Activated CD4-positive, alpha-beta T cell treated with anti-CD3 and anti-CD28 coated beads, Interleukin-2, amount 10 ng/mL, durations not matched to agents 7 days and 5 days (primary cell): Measurements from ENCODE around the gene CELSR3. TPM values are rescaled to one million over a fixed set of nuclear protein-coding genes. Genes with fewer than 3 reads are reported as not detected.

ENCODE experiments used
- CTCF ChIA-PET: fragments of 350-600 bp; sonication (Branson Sonifier 250); formaldehyde crosslinking; loops from one replicate; lab custom pipeline; 2021; ENCODE audit warnings: antibody characterized with exemption; lab: Charles Lee
- POLR2A ChIA-PET: fragments of 350-600 bp; sonication (Branson Sonifier 250); formaldehyde crosslinking; loops from one replicate; lab custom pipeline; 2021; ENCODE audit warnings: antibody characterized with exemption; lab: Charles Lee
- DNase-seq: peaks from one replicate; pipeline ENCODE4 v3.0.0-alpha.2; 2020
- H3K27ac Mint-ChIP-seq: one replicate; pipeline ENCODE4 v1.8.0; 2021; ENCODE audit warnings: mild to moderate bottlenecking, moderate library complexity, mixed read lengths
- H3K27me3 Mint-ChIP-seq: one replicate; pipeline ENCODE4 v1.8.0; 2021; ENCODE audit warnings: mixed read lengths
- H3K36me3 Mint-ChIP-seq: one replicate; pipeline ENCODE4 v1.8.0; 2021; ENCODE audit warnings: low read depth, mixed read lengths
- H3K4me1 Mint-ChIP-seq: one replicate; pipeline ENCODE4 v1.8.0; 2021; ENCODE audit warnings: mixed read lengths
- H3K4me3 Mint-ChIP-seq: one replicate; pipeline ENCODE4 v1.8.0; 2021; ENCODE audit warnings: mild to moderate bottlenecking, moderate library complexity, mixed read lengths
- H3K9me3 Mint-ChIP-seq: one replicate; pipeline ENCODE4 v1.8.0; 2021; ENCODE audit warnings: mixed read lengths
- total RNA-seq, 2 experiments: library from RNA; stranded (reverse); gene quantifications; one replicate each; pipeline ENCODE4 v1.2.3, GENCODE V29; 2021

The CELSR3 gene
- total RNA-seq, 2 experiments from 2014 or later = 7.9 to 8.6 TPM

- no peak overlapping the region for H3K27ac Mint-ChIP-seq
Measured at GRCh38 chr3:48694610-48695392, 32.1 kb upstream of the CELSR3 start.

DNA sequence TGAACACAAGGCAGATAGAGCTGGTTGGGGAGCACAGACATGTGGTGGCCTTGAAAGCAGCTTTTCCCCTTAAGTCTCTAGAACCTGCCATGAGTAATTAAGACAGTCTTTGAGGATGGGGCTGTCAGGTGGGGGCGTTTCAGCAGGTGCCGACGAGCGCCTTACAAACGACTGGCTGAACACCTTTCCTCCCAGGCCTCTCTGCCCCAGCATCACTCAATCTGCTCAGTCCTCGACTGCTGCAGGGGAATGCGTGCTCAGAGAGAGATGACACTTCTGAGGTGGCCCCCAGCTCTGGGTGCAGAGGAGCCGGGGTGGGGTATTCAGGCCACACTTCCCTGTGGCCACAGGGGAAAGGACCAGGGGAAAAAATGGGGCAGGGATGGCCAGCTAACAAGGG is 31.1 kb upstream of the CELSR3 start:
- Mint-ChIP-seq H3K4me3 (no peak overlapping the region), H3K4me1 (peaks cover 6% of the 10 kb centered on the region), H3K27me3 (no peaks in the 10 kb centered on the region), H3K36me3 (peaks cover 38% of the 10 kb centered on the region), H3K27ac (no peak overlapping the region), H3K9me3 (no peaks in the 10 kb centered on the region)
- ChIA-PET POLR2A (no interaction called here), CTCF (no interaction called here)
- no peak for DNase-seq

More at GRCh38 chr3:48694610-48695392, 32.1 kb upstream of the CELSR3 start:
- peaks cover 6% of the 10 kb centered on the region for H3K4me1 Mint-ChIP-seq
- H3K4me3 Mint-ChIP-seq = no peak overlapping the region
- H3K9me3 Mint-ChIP-seq = no peaks in the 10 kb centered on the region
- POLR2A ChIA-PET = no interaction called here
- peaks cover 42% of the 10 kb centered on the region for H3K36me3 Mint-ChIP-seq
- CTCF ChIA-PET = interaction anchor here (1.0 kb wide), 1 partner anchor 9 kb away, joined by 4 read pairs; the partner anchor contains the start of gene NCKIPSD
- no peaks in the 10 kb centered on the region for H3K27me3 Mint-ChIP-seq
- DNase-seq = no peak

DNA sequence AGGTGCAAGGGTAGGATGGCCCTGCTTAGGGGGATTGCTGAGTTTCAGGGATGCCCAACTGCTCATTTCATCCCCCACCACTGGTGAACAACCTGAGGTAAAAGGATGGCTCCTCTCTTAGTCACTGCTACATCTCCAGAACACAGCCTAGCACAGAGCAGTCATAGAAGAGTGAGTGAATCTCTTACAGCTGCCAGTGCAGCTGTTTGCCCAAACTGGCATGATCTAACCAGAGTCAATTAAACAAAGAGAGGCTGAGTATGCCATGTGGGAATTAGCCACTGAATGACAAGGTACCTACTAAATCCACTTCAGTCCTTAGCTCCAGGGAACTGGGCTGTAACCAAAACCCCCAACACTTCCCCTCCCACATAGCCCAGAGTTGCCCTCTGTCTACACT is 29.9 kb upstream of the CELSR3 start:
- POLR2A ChIA-PET = interaction anchor here (0.6 kb wide), 1 partner anchor 73 kb away, joined by 3 read pairs; no protein-coding TSS in a partner anchor
- H3K27ac Mint-ChIP-seq = peak overlapping the region; percentile 6

GRCh38 chr3:48690846-48691458 is 28.3 kb upstream of the CELSR3 start:
- peaks cover 9% of the 10 kb centered on the region for H3K4me1 Mint-ChIP-seq
- H3K9me3 Mint-ChIP-seq = no peaks in the 10 kb centered on the region
- H3K27ac Mint-ChIP-seq = peak overlapping the region; percentile 33
- H3K4me3 Mint-ChIP-seq = no peak overlapping the region
- no peaks in the 10 kb centered on the region for H3K27me3 Mint-ChIP-seq
- ChIA-PET CTCF (interaction anchor here (0.6 kb wide), 1 partner anchor 84 kb away, joined by 3 read pairs; no protein-coding TSS in a partner anchor), POLR2A (no interaction called here)
- peaks cover 52% of the 10 kb centered on the region for H3K36me3 Mint-ChIP-seq
- DNase-seq = no peak

More for the DNA sequence above, 29.9 kb upstream of the CELSR3 start:
- CTCF ChIA-PET = interaction anchor here (0.8 kb wide), 1 partner anchor 28 kb away, joined by 4 read pairs; no protein-coding TSS in a partner anchor
- Mint-ChIP-seq H3K9me3 (no peaks in the 10 kb centered on the region), H3K36me3 (peaks cover 46% of the 10 kb centered on the region), H3K4me1 (peaks cover 6% of the 10 kb centered on the region), H3K27me3 (no peaks in the 10 kb centered on the region), H3K4me3 (no peak overlapping the region)
- no peak for DNase-seq

DNA sequence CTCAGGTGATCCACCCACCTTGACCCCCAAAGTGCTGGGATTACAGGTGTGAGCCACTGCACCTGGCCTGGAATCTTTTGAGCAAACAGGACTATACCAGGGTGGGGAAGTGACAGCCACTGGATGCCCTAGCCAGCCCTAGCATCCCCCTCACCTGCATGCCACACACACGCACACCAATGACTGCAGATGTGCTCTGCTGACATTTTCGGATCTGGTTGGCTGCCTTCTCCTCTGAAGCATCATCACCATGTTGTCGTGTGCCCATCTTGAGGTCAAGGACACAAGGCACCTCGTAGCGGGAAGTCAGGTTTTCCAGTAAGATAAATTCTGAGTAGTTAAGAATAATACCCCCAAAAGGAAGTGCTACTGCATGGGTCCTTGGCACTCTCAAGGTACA is 26.7 kb upstream of the CELSR3 start:
- peaks cover 41% of the 10 kb centered on the region for H3K36me3 Mint-ChIP-seq
- no peaks in the 10 kb centered on the region for H3K9me3 Mint-ChIP-seq
- DNase-seq = no peak
- POLR2A ChIA-PET = no interaction called here
- peaks cover 14% of the 10 kb centered on the region for H3K4me1 Mint-ChIP-seq
- CTCF ChIA-PET = interaction anchor here (0.8 kb wide), 1 partner anchor 26 kb away, joined by 3 read pairs; no protein-coding TSS in a partner anchor
- H3K4me3 Mint-ChIP-seq = no peak overlapping the region
- H3K27ac Mint-ChIP-seq = no peak overlapping the region
- no peaks in the 10 kb centered on the region for H3K27me3 Mint-ChIP-seq

DNA sequence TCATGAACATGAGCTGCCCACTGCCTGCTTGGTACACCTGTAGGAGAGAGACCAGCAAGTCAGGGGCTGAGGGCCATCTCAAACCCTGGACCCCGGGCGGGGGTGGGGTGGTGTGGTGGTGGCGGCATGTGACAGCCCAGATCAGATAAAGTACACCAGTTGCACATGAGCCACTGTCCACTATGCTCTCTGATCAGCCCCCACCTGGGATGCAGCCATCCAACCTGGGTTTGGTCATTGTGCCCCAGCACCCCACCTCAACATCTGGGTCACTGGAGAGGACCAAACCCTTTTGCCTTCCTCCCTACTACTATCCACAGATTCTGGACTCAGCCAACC is 26.0 kb upstream of the CELSR3 start:
- H3K27me3 Mint-ChIP-seq = no peaks in the 10 kb centered on the region
- H3K36me3 Mint-ChIP-seq = peaks cover 39% of the 10 kb centered on the region
- no peak for DNase-seq
- CTCF ChIA-PET = interaction anchor here (0.6 to 1.4 kb wide), 3 partner anchors 27 to 288 kb away, joined by 3 to 5 read pairs (median 3); no protein-coding TSS in a partner anchor
- peaks cover 19% of the 10 kb centered on the region for H3K4me1 Mint-ChIP-seq
- no peak overlapping the region for H3K27ac Mint-ChIP-seq
- no peak overlapping the region for H3K4me3 Mint-ChIP-seq
- POLR2A ChIA-PET = no interaction called here
- no peaks in the 10 kb centered on the region for H3K9me3 Mint-ChIP-seq

DNA sequence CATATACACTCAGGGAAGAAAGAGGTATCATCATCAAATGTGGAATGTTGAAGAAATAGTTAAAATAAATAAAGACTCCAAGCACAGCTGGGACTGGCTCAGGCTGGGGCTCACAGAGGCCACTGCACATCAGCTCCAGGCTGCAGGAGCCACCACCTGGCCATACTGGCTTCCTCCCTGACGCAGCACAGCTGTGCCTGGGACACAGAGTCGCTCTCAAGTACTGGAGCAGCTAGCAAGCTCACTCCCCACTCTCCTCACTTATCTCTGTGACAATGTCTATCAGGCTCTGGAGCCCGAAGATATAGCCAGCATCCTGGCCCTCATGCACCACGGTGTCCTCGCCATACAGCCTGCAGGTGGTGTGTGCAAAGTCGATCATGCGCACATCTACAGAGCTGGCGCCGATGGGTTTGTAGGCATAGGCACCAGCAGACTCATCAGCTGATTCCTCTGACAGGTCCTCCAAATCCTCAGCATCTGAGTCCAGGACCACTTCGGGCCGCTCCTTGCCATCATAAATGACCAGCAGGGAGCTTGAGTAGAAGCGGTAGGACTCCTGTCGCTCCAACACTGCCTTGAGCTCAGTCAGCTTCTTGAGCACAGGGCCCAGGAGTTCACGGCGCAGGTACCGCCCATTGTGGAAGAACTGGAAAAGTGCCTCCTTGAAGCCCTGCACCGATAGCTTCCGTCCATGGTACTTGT is 25.5 kb upstream of the CELSR3 start:
- ChIA-PET POLR2A (no interaction called here), CTCF (interaction anchor here (0.6 to 1.4 kb wide), 2 partner anchors 82 to 287 kb away, joined by 3 to 5 read pairs; no protein-coding TSS in a partner anchor)
- H3K9me3 Mint-ChIP-seq = no peaks in the 10 kb centered on the region
- peaks cover 21% of the 10 kb centered on the region for H3K4me1 Mint-ChIP-seq
- H3K27ac Mint-ChIP-seq = no peak overlapping the region
- DNase-seq = no peak
- no peaks in the 10 kb centered on the region for H3K27me3 Mint-ChIP-seq
- H3K36me3 Mint-ChIP-seq = peaks cover 37% of the 10 kb centered on the region
- no peak overlapping the region for H3K4me3 Mint-ChIP-seq

DNA sequence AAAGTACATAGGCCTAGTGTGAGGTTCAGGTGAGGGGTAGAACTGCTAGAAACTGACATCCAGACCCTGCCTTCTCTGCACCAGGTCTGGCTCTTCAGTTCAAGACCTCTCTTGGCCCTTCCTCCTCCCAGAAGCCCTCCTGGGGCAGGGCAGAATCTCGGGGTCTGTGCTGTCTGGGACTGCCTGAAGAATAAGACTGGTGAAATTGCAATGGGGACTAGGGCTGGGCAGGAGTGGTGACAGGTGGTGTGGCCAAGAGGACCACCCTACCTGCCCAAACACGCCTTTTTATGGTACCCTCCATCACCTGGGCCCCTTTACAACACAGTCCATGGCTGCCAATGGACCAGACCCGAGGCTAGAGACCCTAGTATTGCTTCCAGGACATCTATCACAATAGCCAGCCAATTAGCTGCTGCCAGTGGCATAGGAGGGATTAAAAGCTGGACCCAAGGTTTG is 24.6 kb upstream of the CELSR3 start:
- H3K36me3 Mint-ChIP-seq = peaks cover 37% of the 10 kb centered on the region
- H3K27ac Mint-ChIP-seq = peak overlapping the region; percentile 22
- H3K27me3 Mint-ChIP-seq = no peaks in the 10 kb centered on the region
- H3K4me3 Mint-ChIP-seq = no peak overlapping the region
- ChIA-PET POLR2A (no interaction called here), CTCF (interaction anchor here (1.2 to 1.7 kb wide), 7 partner anchors 11 to 286 kb away, joined by 3 to 8 read pairs (median 5); no protein-coding TSS in a partner anchor)
- H3K4me1 Mint-ChIP-seq = peaks cover 24% of the 10 kb centered on the region
- no peaks in the 10 kb centered on the region for H3K9me3 Mint-ChIP-seq
- no peak for DNase-seq

- peak overlapping the region; percentile 89 for H3K27ac Mint-ChIP-seq
- peaks cover 41% of the 10 kb centered on the region for H3K36me3 Mint-ChIP-seq
Measured at GRCh38 chr3:48686538-48687219, 24.0 kb upstream of the CELSR3 start.

DNA sequence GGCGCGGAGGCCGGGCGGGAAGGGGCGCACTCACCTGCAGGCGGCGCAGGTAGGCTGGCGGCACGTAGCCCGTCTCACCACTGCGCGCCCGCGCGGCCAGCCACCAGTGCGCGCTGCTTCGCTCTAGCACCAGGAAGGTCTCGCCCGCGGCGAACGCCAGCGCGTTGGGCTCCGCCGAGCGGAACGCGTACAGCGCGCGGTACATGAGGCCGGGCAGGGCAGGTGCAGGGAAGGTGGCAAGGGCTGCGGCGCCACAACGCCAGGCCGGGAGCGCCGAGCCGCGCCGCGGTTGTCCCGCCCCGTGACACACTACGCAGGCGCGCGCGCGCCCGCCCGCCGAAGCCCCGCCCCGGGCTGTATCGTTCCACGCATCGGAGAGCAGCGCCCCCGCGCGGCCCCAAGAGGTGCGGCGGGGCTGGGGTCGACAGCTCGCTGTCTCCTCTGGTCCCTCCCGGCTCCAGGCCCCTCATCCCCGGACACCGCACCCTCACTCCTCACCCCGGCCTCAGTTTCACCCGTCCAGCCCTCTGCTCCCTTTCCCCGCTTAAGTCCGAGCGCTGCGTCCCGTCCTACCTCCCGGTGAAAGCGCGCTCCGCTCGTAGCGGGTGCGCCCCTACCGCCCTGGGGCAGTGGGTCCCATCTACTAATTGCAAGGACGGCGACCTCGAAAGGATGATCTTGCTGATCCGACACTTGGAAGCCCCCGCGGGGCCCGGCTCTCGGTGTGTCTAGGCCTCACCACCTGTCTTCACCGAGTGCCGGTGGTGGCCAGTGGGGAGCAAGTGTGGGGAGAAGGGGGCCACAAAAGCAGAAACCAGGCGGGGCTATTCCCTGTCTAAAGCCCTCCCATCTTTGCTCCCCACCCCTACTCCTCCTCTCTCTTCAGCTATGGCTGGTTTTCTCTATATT is 23.2 kb upstream of the CELSR3 start, which contains the start of gene NCKIPSD:
TSS of gene NCKIPSD (minus strand) at position 313 of the 909 bp plus-strand sequence. CDS start at position 205, 108 bp downstream.
- peak within 1 kb of the TSS; percentile 89 for H3K4me3 Mint-ChIP-seq
- CTCF ChIA-PET = interaction anchor here (0.6 to 1.7 kb wide), 21 partner anchors 10 to 972 kb away, joined by 3 to 8 read pairs (median 4); partner anchors contain the start of genes CELSR3, IP6K2 and SLC26A6
- peak; percentile 91 for DNase-seq
- peaks cover 38% of the 10 kb centered on the region for H3K36me3 Mint-ChIP-seq
- peak within 1 kb of the TSS; percentile 89 for H3K27ac Mint-ChIP-seq
- no peaks in the 10 kb centered on the region for H3K27me3 Mint-ChIP-seq
- H3K4me1 Mint-ChIP-seq = peaks cover 25% of the 10 kb centered on the region
- no peaks in the 10 kb centered on the region for H3K9me3 Mint-ChIP-seq
- POLR2A ChIA-PET = no interaction called here

More at GRCh38 chr3:48686538-48687219, 24.0 kb upstream of the CELSR3 start:
- CTCF ChIA-PET = interaction anchor here (0.9 to 1.7 kb wide), 13 partner anchors 9 to 286 kb away, joined by 3 to 8 read pairs (median 4); partner anchors contain the start of genes CELSR3, IP6K2 and SLC26A6
- POLR2A ChIA-PET = no interaction called here
- DNase-seq = no peak
- Mint-ChIP-seq H3K27me3 (no peaks in the 10 kb centered on the region), H3K4me1 (peaks cover 24% of the 10 kb centered on the region), H3K4me3 (peak overlapping the region; percentile 89), H3K9me3 (no peaks in the 10 kb centered on the region)

GRCh38 chr3:48685293-48685602 is 22.6 kb upstream of the CELSR3 start:
- POLR2A ChIA-PET = no interaction called here
- Mint-ChIP-seq H3K4me1 (peaks cover 31% of the 10 kb centered on the region), H3K27me3 (no peaks in the 10 kb centered on the region), H3K4me3 (peak overlapping the region; percentile 89), H3K27ac (peak overlapping the region; percentile 89), H3K9me3 (no peaks in the 10 kb centered on the region), H3K36me3 (peaks cover 44% of the 10 kb centered on the region)
- no peak for DNase-seq
- CTCF ChIA-PET = interaction anchor here (0.7 to 1.7 kb wide), 11 partner anchors 10 to 491 kb away, joined by 3 to 7 read pairs (median 4); partner anchors contain the start of genes CELSR3, IP6K2 and SLC26A6
